GM19025 (cell line): Measurements from ENCODE around the gene CHCT1.
"Not testable (repeated sequence)": the region's sequence is repeated elsewhere in the genome, so short reads cannot be mapped to it uniquely, and the experiment has no call there.

ENCODE experiments used
- ATAC-seq: cut with Tn5 transposase; IDR thresholded peaks from one replicate; pipeline ENCODE4 v1.9.1; 2021; ENCODE audit warnings: mild to moderate bottlenecking, low read depth, moderate library complexity; ENCODE audit not compliant: unreplicated experiment

Gene CHCT1

DNA sequence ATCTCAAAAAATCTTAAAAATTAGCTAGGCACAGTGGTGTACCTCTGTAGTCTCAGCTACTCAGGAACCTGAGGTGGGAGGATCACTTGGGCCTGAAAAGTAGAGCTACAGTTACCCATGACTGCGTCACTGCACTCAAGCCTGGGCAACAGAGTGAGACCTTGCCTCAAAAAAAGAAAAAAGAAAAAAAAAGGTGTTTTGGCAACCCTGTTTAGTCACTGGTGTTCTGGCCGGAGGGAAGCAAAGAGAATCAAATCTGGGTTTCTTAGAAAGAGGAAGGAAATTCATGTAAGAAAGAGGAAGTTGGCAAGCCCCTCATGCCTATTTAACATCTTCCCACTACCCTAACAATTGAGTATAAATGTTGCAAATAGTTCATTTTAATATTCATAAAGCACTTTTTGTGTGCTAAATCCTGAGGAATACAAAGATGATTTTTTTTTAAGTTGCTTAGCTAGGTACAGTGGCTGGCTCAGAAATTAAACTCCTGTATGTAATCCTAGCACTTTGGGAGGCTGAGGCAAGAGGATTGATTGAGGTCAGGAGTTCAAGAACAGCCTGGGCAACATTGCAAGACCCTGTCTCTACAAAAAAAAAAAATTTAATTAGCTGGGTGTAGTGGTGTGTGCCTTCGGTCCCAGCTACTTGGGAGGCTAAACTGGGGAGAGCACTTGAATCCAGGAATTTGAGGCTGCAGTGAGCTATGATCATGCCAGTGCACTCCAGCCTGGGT lies 23.9 kb upstream of the CHCT1 start:
- ATAC-seq: no peak

DNA sequence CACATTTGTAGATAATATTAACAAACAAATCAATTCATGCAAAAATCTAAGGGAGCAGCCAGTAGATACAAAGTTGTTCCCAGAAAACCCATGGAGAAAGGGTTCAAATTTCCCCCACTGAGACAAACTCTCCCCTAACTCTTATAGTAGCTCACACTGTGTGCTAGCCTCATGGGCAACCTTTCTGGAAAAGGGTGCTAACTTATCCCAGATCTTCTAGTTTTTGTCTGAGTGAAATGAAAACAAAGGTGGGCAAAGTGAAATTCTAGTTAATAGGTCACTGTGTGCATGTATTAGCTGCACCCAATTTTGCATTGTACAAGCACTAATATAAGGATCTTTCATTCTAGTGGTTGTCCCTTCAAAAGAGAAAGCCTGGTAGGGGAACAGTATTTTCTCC lies 20.5 kb upstream of the CHCT1 start:
- no peak for ATAC-seq

DNA sequence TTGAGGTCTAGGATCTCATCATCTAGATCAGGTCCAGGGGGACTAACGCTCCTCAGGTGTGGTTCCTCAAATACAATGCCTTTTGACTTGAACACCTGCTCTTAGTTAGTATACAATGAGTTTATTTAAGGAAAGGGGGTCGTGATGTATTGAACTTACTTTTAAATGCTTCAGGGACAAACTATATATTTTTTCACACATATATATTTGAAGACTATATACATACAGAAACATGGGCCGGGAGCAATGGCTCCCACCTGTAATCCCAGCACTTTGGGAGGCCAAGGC lies 18.8 kb upstream of the CHCT1 start:
- ATAC-seq: no peak

DNA sequence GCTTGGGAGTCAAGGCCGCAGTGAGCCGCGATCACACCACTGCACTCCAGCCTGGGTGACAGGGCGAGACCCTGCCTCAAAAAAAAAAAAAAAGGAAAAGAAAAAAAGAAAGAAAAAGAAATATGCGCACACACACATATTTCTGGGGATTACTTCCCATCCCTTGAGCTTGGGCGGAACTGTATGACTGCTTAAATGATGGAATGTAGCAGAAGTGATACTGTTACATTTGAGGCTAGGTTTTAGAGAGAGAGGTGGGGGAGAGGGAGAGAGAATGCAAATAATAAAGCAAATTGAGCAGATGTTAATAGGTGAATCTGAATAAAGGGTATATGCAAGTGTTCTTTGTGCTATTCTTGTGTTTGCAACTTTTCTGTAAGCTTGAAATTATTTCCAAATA lies 18.3 kb upstream of the CHCT1 start:
- no peak for ATAC-seq

DNA sequence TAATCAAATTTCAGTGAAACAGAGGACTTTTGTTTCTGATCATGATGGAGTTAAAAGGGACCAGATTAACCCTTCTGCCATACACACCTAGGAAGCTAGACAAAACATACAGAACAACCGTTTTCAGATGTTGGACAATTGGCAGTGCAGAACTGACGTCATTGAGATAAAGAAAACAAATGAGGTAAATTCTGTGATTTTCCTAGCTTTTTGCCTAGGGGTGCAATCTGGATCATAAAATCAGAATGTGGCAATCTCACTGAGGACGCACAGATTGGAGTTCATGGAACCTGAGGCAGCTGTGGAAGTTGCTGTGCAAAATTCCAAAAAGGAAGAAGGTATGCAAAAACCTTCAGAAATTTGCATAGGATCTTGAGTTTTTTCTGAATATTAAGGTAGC lies 15.4 kb upstream of the CHCT1 start:
- no peak for ATAC-seq

DNA sequence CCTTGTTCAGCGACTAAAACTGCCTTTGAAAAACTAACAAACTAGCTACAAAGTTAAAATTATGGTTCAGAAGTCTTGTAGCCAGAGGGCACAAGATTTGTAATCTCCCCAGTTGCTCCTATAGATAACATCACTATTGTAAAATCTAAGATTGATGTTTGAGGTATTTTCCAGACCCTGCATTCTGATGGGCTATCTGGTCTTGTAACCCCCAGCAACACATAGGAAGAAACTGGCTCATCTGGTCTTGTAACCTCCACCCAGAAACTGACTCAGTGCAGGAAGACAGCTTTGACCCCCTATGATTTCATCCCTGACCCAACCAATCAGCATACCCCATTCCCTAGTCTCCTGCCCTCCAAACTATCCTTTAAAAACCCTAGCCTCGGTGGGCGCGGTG lies 12.3 kb upstream of the CHCT1 start:
- no peak for ATAC-seq

DNA sequence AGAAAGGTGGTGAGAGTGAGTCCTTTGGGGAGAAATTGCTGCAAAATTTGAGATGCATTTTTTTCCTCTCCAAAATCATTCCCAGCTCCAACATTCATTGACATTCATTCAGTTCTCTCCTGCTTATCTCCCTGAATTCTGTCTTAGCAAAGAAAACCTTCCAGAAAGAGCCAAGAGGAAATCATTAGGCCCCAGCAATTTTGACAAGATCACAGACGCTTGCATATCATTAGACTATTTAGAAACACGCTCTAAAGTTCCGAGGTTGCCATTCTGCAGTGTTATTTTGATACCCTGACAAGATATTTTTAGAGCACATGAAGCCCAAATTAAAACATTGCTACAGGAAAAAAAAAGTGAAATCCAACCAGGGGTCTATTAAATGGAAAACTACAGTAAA lies 9.6 kb upstream of the CHCT1 start:
- ATAC-seq: no peak

DNA sequence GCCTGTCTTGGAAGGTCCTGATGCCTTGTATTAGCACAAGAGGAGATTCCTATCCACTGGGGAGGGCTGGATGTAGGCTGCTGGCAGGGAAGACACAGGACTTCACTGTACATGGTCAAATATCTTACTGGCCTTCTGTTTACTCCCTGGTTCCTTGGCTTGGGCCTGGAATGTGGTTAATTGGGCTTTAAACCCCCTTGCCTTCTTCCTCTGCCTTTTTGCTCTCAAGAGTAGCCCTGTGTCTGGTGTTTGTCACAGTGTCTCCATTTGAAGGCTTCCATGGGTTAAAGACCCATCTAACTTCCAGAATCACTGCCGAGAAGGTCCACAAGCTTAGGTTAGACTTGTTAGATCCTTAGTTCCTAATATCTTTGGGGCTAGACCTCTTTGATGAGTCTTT lies 7.1 kb upstream of the CHCT1 start:
- no peak for ATAC-seq

DNA sequence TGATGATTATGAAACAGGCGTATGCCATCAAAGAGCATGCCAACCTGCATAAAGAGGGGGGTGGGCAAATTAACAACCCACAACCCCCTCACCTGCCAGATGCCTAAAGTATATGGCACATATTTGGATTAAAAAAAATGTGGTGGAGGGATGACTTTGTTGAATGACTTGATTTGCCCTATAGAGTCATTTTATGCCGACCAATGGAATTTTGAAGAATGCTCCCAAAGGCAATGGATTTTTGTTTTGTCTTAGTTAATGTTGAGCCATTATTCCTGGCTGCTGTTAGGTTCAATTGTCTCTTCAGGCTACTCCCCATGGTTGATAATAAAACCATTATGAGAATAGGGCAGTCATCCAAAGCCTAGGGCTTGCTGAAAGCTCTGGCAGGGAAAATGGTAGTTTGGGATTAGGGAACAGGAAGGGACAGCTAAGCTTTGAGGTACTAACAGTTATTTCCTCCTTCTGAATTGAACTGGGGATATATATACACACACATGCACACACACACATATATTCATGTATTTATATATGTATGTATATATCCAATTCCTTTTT lies 5.8 kb upstream of the CHCT1 start:
- no peak for ATAC-seq

DNA sequence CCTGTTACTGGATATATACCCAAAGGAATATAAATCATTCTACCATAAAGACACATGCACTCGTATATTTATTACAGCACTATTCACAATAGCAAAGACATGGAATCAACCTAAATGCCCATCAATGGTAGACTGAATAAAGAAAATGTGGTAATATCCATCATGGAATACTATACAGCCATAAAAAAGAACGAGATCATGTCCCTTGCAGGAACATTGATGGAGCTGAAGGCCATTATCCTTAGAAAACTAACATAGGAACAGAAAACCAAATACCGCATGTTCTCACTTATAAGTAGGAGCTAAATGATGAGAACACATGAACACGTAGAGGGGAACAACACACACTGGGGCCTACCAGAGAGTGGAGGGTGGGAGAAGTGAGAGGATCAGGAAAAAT lies 3.3 kb upstream of the CHCT1 start:
- ATAC-seq: not testable (repeated sequence)

DNA sequence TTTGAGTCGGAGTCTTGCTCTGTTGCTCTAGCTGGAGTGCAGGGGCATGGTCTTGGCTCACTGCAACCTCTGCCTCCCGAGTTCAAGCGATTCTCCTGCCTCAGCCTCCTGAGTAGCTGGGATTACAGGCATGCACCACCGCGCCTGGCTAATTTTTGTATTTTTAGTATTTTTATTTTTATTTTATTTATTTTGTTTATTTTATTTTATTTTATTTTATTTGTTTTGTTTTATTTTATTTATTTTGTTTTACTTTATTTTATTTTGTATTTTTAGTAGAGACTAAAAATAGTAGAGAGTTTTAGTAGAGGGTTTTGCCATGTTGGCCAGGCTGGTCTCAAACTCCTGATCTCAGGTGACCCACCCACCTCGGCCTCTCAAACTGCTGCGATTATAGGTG lies 2.4 kb upstream of the CHCT1 start:
- not testable (repeated sequence) for ATAC-seq

DNA sequence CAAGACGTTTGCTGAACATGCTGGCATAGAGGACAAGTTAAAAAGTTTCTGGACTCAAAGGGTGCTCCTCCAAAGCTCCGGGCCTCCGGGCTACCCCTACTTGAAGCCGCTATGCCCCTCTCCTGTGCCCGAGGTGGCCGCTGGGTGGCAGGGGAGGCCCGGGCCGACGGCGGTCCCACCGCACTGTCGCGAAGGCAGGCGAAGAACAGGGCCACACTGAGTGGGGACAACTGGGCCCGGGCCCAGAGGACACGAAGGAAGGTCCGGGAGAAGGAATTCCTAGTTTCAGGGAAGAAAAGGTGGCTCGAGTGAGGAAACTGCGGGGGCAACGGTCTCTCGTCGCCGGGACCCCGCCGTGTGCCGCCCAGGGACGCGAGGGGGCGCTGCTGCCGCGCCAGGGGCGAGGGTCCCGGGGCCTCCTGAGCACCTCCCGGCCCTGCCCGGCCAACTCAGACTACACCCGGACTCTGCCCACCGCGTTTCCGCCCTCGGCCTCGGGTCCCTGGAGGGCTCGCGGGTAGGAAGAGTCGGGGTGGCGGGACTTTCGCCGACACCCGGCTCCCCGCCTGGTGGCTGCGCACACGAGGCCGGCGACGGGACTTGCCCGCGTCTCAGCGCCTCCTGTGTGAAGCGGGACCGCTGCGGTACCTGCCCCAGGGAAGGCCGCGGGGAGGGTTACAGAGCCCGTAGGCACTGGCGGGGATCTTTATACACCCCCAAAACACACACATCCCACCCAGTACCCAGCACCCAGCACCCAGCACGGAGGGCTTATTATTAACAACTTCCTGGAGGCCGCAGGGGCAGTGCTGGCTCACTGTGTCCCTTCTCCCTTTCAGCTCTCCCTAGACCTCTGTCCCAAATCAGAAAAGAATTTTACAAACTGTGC lies 772 bp upstream of the CHCT1 start:
- ATAC-seq: peak; percentile 89

DNA sequence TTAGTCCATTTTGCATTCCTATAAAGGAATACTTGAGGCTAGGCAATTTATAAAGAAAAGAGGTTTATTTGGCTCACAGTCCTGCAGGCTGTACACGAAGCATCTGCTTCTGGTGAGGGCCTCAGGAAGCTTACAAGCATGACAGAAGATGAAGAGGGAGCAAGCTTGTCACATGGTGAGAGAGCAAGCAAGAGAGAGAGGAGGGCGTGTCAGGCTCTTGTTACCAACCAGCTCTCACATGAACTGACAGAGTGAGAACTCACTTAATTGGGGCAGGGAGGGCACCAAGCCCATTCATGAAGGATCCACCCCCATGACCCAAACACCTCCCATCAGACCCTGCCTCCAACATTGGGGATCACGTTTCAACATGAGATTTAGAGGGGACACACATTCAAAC lies 1.6 kb downstream of the CHCT1 start:
- ATAC-seq: no peak

DNA sequence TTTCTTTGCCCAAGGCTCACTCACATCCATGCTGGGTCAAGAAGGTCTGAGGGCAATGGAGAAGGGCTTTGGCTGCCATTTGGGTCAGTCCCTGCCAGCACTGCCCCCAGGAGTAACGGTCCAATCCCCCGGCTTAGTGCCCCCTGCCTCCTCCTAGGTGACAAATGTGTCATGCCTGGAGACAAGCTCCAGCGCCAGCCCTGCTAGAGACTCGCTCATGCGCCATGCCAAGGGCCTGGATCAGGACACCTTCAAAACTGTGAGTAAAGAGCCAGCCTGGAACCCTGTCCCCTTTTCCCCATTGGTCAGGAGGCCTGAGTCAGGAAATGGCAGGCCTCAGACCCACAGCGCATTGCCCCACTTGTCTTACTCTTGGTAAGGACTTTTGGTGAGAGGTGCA lies 3.3 kb downstream of the CHCT1 start:
- ATAC-seq: no peak

DNA sequence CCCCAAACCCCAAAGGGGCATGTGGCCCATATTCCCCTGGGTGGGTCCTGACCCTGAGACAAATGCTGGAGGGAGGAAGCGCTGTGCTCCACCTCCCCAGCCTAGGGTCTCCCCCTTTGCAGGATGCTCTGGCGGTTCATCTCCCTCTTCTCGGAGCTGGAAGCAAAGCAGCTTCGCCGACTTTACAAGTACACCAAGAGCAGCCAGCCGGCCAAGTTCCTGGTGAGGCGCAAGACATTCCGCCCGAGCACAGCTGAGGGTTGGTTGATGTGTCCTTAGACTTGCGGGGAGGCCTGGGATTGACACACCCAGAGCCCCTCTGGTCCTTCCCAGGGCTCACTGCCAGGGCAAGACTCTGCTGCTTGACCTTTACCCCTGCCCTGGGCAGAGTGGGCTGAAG lies 4.3 kb downstream of the CHCT1 start:
- ATAC-seq: no peak

DNA sequence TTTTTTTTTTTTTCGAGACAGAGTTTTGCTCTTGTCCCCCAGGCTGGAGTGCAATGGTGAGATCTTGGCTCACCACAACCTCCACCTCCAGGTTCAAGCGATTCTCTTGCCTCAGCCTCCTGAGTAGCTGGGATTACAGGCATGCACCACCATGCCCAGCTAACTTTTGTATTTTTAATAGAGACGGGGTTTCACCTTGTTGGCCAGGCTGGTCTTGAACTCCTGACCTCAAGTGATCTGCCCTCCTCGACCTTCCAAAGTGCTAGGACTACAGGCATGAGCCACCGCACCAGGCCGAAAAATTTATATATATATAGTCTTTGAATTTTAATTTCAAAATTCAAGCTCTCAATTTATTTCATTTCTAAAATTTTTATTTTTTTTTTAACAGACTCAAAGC lies 6.2 kb downstream of the CHCT1 start:
- not testable (repeated sequence) for ATAC-seq

DNA sequence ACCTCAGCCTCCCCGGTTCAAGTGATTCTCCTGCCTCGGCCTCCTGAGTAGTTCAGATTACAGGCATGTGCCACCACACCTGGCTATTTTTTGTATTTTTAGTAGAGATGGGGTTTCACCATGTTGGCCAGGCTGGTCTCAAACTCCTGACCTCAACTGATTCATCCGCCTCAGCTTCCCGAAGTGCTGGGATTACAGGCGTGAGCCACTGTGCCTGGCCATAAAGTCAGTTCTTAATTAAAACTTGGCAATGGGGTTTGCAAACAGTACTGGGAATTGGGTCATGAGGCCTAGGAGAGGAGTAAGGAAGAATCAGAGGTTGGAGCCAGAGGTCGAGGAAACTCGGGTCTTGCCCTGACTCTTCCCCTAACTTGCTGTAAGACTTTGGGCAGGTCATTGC lies 8.3 kb downstream of the CHCT1 start:
- ATAC-seq: not testable (repeated sequence)

DNA sequence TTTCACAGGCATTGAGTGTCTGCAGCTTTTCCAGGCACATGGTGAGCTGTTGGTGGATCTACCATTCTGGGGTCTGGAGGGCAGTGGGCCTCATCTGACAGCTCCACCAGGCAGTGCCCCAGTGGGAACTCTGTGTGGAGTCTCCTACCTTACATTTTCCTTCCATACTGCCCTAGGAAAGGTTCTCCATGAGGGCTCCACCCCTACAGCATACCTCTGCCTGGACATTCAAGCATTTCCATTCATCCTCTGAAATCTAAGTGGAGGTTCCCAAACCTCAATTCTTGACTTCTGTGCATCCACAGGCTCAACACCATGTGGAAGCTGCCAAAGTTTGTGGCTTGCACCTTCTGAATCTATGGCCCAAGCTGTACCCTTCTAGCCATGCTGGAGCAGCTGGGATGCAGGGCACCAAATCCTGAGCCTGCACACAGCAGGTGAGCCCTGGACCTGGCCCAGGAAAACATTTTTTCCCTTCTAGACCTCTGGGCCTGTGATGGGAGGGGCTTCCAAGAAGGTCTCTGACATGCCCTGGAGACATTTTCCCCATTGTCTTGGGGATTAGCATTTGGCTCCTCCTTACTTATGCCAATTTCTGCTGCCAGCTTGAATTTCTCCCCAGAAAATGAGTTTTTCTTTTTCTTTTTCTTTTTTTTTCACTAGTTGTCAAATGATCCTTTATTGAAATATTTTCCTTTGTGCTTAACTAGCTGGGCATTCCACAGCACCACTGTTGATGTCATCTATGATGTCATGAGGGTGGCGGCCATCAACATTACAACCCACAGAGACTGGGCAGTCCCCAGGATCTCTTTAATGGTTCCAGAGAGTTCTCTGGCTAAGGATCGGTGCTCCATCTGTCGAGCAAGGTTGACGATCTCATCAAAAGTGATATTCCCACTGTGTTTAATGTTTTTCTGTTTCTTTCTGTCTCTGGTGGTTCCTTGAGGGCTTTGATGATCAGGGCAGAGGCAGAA lies 11.0 kb downstream of the CHCT1 start:
- ATAC-seq: not testable (repeated sequence)

DNA sequence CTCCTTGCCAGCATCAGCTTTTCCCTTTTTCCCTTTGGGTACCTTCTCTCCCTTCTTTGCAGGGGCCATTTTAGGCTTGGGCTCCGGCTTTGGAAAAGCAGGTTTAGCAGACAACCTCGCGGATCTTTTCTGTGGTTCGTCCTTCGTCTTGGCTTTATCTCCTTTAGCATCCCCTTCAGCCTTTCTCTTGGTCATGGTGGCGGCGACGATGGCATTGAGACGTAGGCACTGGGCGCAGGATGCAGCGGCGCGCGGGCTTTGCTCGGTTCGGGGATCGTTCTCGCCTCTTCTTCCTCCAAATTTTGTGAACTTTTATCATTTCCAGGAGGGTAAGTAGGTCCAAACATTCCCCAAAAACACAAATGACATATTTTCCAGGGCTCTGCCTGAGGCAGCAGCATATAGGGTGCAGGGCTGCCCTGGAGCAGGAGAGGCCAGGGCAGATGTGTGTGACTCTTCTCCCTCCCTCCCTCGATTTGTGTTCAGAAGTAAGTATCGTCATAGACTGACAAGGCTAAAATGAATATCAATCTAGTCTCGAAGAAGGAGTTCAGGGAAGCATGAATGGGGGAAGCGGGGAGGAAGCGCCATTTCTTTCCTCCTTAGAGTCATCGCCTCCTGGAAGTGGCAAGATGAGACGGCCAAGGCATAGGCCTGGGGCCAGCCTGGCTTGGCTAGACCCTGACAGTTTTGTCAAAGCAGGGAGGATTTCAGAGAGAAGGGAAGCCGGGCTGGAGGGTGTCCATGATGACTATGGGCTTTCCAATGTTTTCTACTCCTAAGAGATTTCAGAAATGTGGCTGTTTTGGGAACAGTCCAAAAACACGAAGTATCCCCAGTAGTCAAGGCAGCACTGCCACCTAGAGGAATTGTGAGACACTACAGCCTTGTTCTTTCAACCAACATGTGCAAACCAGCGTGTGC lies 13.2 kb downstream of the CHCT1 start:
- no peak for ATAC-seq

DNA sequence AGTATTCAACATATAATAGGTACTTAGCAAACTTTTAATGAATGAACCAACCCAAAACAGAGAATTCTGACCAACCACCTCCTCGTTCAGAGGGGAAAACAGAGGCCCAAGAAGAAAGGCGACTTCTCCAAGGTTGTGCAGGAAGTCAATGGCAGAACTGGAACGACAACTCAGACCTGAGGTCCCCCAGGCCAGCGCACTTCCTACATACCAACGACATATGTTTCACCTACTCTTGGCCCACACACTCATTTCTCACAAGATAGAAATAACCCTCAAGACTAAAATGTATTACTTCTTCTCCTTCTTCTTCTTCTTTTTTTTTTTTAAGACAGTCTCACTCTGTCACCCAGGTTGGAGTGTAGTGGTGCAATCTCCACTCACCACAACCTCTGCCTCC lies 14.4 kb downstream of the CHCT1 start:
- no peak for ATAC-seq
